Gastrocnemius medialis (tissue), 4 donors: ENCODE results near the gene SETD3. TPM values are rescaled to one million over a fixed set of nuclear protein-coding genes. Genes with fewer than 3 reads are reported as not detected.

Experiments
- ATAC-seq, 2 donors: fragments of 150-250 bp; one replicate each; pipeline ENCODE4 v1.9.1; 2016
- DNase-seq, 2 donors: peaks; one replicate each; pipeline ENCODE4 v3.0.0-alpha.2; 2019
- H3K27ac ChIP-seq, 4 donors: fragments of 200-600 bp; sonication (generic); 1 replicate in 1 of 4; 2 replicates in 3 of 4; pipeline ENCODE4 v1.5.1; 2016 to 2018; ENCODE audit warnings: mild to moderate bottlenecking in 2 of 4, moderate library complexity in 1 of 4
- H3K27me3 ChIP-seq, 3 donors: fragments of 200-600 bp; sonication (generic) in 2 of 3; 1 replicate in 1 of 3; 2 replicates in 2 of 3; pipeline versions ENCODE4 v1.5.1 to v1.6.0; 2016 to 2019; ENCODE audit warnings: mild to moderate bottlenecking in 1 of 3, moderate library complexity in 1 of 3
- H3K36me3 ChIP-seq, 2 donors: fragments of 200-600 bp; sonication (generic) in 1 of 2; one replicate each; pipeline ENCODE4 v1.5.1; 2017 to 2018
- H3K4me1 ChIP-seq, 2 donors: fragments of 200-600 bp; sonication (generic) in 1 of 2; one replicate each; pipeline ENCODE4 v1.5.1; 2016 to 2017; ENCODE audit warnings: mild to moderate bottlenecking in 2 of 2
- H3K4me3 ChIP-seq, 4 donors: fragments of 200-600 bp; sonication (generic) in 3 of 4; 1 replicate in 1 of 4; 2 replicates in 3 of 4; pipeline ENCODE4 v1.5.1; 2016 to 2019; ENCODE audit warnings: mild to moderate bottlenecking in 2 of 4
- H3K9me3 ChIP-seq, 3 donors: fragments of 200-600 bp; sonication (generic) in 2 of 3; 1 replicate in 1 of 3; 2 replicates in 2 of 3; pipeline ENCODE4 v1.5.1; 2016 to 2019
- CTCF ChIP-seq, 5 experiments: fragments of 450-650 bp in 3 of 5; fragments of 200-600 bp in 2 of 5; sonication (generic) in 2 of 5; IDR thresholded peaks in 4 of 5; conservative IDR thresholded peaks in 1 of 5; 1 replicate in 4 of 5; 2 replicates in 1 of 5; pipeline ENCODE4 v1.5.1; 2016 to 2019; ENCODE audit warnings: antibody characterized with exemption in 5 of 5, mild to moderate bottlenecking in 3 of 5, moderate library complexity in 3 of 5
- POLR2A ChIP-seq, 2 donors: fragments of 450-650 bp; IDR thresholded peaks; one replicate each; pipeline ENCODE4 v1.6.1; 2017; ENCODE audit warnings: antibody characterized with exemption in 2 of 2, mild to moderate bottlenecking in 2 of 2, moderate library complexity in 2 of 2
- in situ Hi-C, 4 donors: fragments of 200-750 bp; cut with MboI; loops; one replicate each; pipeline versions ENCODE4 v1.15.0 to v1.8.0; 2017; ENCODE audit warnings: low sequenced_read_pairs in 4 of 4
- intact Hi-C: fragments of 100-400 bp; cut with DNase I; formaldehyde crosslinking; loops from one replicate; pipeline ENCODE4 v1.15.1; 2023; ENCODE audit warnings: low total_unique reads
- total RNA-seq, 4 donors: library from RNA; depleted of rRNA; stranded (reverse); fragments of >200 nt; gene quantifications; one replicate each; pipeline versions ENCODE4 v1.1.0 to v1.2.3, GENCODE V29; 2016

The SETD3 gene
- total RNA-seq, 4 donors from 2014 or later, result 116 to 170 (median 117) TPM

- Histone ChIP-seq H3K4me3 (no peak overlapping the region), H3K4me1 (no peaks in the 10 kb centered on the region), H3K9me3 (no peaks in the 10 kb centered on the region), H3K27ac (no peak overlapping the region), H3K27me3 (peaks cover 6 to 12% (median 10%) of the 10 kb centered on the region in 3 donors), H3K36me3 (no peaks in the 10 kb centered on the region)
- intact Hi-C loops, result no loop called here
- DNase-seq (no peak), ATAC-seq (no peak)
- in situ Hi-C loops, result no loop called here
- TF ChIP-seq POLR2A (IDR thresholded peaks at IDR 0.05) (no peak), CTCF (IDR thresholded peaks at IDR 0.05 in 4 of 5, conservative IDR thresholded peaks at IDR 0.05 in 1 of 5) (no peak)
Measured at GRCh38 chr14:99380991-99381687, 99.5 kb downstream of the SETD3 start.

- no peak for DNase-seq
- Histone ChIP-seq H3K27ac (no peak overlapping the region), H3K4me3 (no peak overlapping the region), H3K36me3 (no peaks in the 10 kb centered on the region), H3K4me1 (no peaks in the 10 kb centered on the region), H3K27me3 (peaks cover 6 to 12% (median 7%) of the 10 kb centered on the region in 3 donors), H3K9me3 (no peaks in the 10 kb centered on the region)
- in situ Hi-C loops (no loop called here), intact Hi-C loops (no loop called here)
- ATAC-seq, result no peak
- TF ChIP-seq CTCF (IDR thresholded peaks at IDR 0.05 in 4 of 5, conservative IDR thresholded peaks at IDR 0.05 in 1 of 5) (no peak), POLR2A (IDR thresholded peaks at IDR 0.05) (no peak)
Measured at GRCh38 chr14:99380402-99380801, 100.3 kb downstream of the SETD3 start.

- no peak for ATAC-seq
- TF ChIP-seq CTCF (IDR thresholded peaks at IDR 0.05 in 4 of 5, conservative IDR thresholded peaks at IDR 0.05 in 1 of 5) (no peak), POLR2A (IDR thresholded peaks at IDR 0.05) (no peak)
- peaks cover 0 to 6% (median 0%) of the 10 kb centered on the region in 3 donors for H3K27me3 ChIP-seq
- intact Hi-C loops, result no loop called here
- no peaks in the 10 kb centered on the region for H3K36me3 ChIP-seq
- in situ Hi-C loops, result no loop called here
- H3K9me3 ChIP-seq, result no peaks in the 10 kb centered on the region
- DNase-seq, result no peak
- no peak overlapping the region for H3K4me3 ChIP-seq
- H3K4me1 ChIP-seq, result no peaks in the 10 kb centered on the region
- no peak overlapping the region for H3K27ac ChIP-seq
Measured at GRCh38 chr14:99378782-99379214, 101.9 kb downstream of the SETD3 start.

- no peaks in the 10 kb centered on the region for H3K36me3 ChIP-seq
- ATAC-seq (no peak), DNase-seq (no peak)
- intact Hi-C loops, result no loop called here
- in situ Hi-C loops, result no loop called here
- H3K27me3 ChIP-seq, result peaks cover 0 to 5% (median 0%) of the 10 kb centered on the region in 3 donors
- no peak overlapping the region for H3K4me3 ChIP-seq
- no peak overlapping the region for H3K27ac ChIP-seq
- TF ChIP-seq CTCF (IDR thresholded peaks at IDR 0.05 in 4 of 5, conservative IDR thresholded peaks at IDR 0.05 in 1 of 5) (no peak), POLR2A (IDR thresholded peaks at IDR 0.05) (no peak)
- H3K9me3 ChIP-seq, result no peaks in the 10 kb centered on the region
- no peaks in the 10 kb centered on the region for H3K4me1 ChIP-seq
Measured at GRCh38 chr14:99377951-99378350, 102.7 kb downstream of the SETD3 start.
